Loucy (cell line): ENCODE measurements around the gene WDR12.
"Not testable (repeated sequence)": the region's sequence is repeated elsewhere in the genome, so short reads cannot be mapped to it uniquely, and the experiment has no call there.

Experiments used
- CTCF ChIP-seq: fragments of 200-600 bp; sonication (generic); conservative IDR thresholded peaks from 2 replicates; pipeline ENCODE4 v1.5.1; 2014; ENCODE audit warnings: mild to moderate bottlenecking, antibody characterized with exemption, low read length
- EZH2phosphoT487 ChIP-seq: fragments of 200-600 bp; IDR thresholded peaks from 2 replicates; pipeline ENCODE4 v1.6.1; 2018; ENCODE audit warnings: antibody characterized with exemption, mild to moderate bottlenecking, moderate library complexity, borderline replicate concordance

- not testable (repeated sequence) for TF ChIP-seq EZH2phosphoT487, CTCF
These were observed 37.9 kb upstream of the WDR12 start for GRCh38 chr2:202949333-202949732.
